ENCODE measurements around the gene ASNSD1. TPM values are rescaled to one million over a fixed set of nuclear protein-coding genes. Genes with fewer than 3 reads are reported as not detected.

The ASNSD1 gene
- total and polyA plus RNA-seq, 2 of the 8 experiments (the other 6 are each of a cell fraction or from before 2014, with no cell fraction given) = 14.1 to 44.8 TPM

DNA sequence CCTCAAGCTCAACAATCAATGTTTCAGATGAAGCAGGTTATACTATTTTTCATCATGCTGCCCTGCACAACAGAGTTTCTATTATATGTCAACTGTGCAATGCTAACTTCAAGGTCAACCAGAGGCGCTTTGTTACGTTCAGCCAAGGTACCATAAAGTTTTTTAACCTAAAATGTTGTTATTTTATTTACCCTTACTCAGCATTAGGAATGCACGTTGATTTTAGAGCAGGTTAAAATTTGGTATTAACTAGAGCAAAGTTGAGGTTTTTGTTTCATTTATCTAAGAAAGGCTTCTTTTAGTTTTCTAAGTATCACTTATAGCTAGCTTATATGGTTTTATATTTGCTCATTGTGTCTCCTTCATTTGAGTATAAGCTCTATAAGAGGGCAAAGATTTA, 35.0 kb downstream of the ASNSD1 start:
- Histone ChIP-seq H2BK15ac (ENCODE audit: low read length) (no peak overlapping the region), H3K27me3 (replicated peaks in 1 of 4; ENCODE audit: control insufficient read depth in 3 of 4, extremely low read depth in 1 of 4, insufficient read depth in 3 of 4, low read length in 3 of 4) (no peaks in the 10 kb centered on the region), H3K9ac (replicated peaks in 1 of 4; ENCODE audit: extremely low read depth in 1 of 4, low read depth in 3 of 4, low read length in 3 of 4) (no peak overlapping the region), H3K9me3 (ENCODE audit: insufficient read depth in 2 of 2, low read depth in 1 of 2, low read length in 1 of 2) (no peaks in the 10 kb centered on the region), H3K4ac (replicated peaks; ENCODE audit: insufficient read length, low read depth, low read length) (no peak overlapping the region), H3K23ac (ENCODE audit: insufficient read length) (no peak overlapping the region), H3K36me3 (ENCODE audit: control insufficient read depth in 2 of 4, insufficient read depth in 4 of 4, low read length in 3 of 4) (no peaks in the 10 kb centered on the region), H2AK5ac (ENCODE audit: low read depth, low read length) (no peak overlapping the region), H3K56ac (replicated peaks; ENCODE audit: insufficient read length, low read depth, low read length) (no peak overlapping the region), H2BK20ac (ENCODE audit: low read length) (no peak overlapping the region), H3K79me2 (ENCODE audit: control insufficient read depth in 1 of 2, insufficient read depth in 2 of 2, low read length in 2 of 2) (no peaks in the 10 kb centered on the region), H4K20me1 (replicated peaks in 1 of 2; ENCODE audit: control insufficient read depth in 1 of 2, insufficient read depth in 2 of 2, low read length in 2 of 2) (no peaks in the 10 kb centered on the region), H2BK120ac (replicated peaks; ENCODE audit: low read depth, low read length) (no peak overlapping the region), H3K4me2 (ENCODE audit: insufficient read depth in 1 of 2, low read depth in 2 of 2, low read length in 2 of 2) (no peak overlapping the region), H3K4me3 (ENCODE audit: extremely low read depth in 1 of 4, insufficient read depth in 2 of 4, low read depth in 3 of 4, low read length in 4 of 4) (no peak overlapping the region), H3K27ac (ENCODE audit: low read depth, low read length) (no peak overlapping the region), H3K4me1 (replicated peaks in 1 of 4; ENCODE audit: control insufficient read depth in 3 of 4, insufficient read depth in 4 of 4, low read length in 3 of 4) (no peaks in the 10 kb centered on the region), H4K91ac (replicated peaks; ENCODE audit: insufficient read length, low read length) (no peak overlapping the region), H2BK12ac (ENCODE audit: low read depth, low read length) (no peak overlapping the region), H4K8ac (ENCODE audit: extremely low read depth, insufficient read depth, low read length) (no peak overlapping the region), H2BK5ac (ENCODE audit: low read depth, low read length) (no peak overlapping the region), H4K5ac (ENCODE audit: insufficient read length, low read depth, low read length) (no peak overlapping the region), H3K18ac (ENCODE audit: extremely low read depth, low read length) (no peak overlapping the region), H3K14ac (ENCODE audit: insufficient read length) (no peak overlapping the region), H2AFZ (ENCODE audit: low read length) (no peak overlapping the region), H3K23me2 (ENCODE audit: low read depth, low read length) (no peaks in the 10 kb centered on the region), H3K79me1 (ENCODE audit: low read depth, low read length) (no peaks in the 10 kb centered on the region)
- FAIRE-seq (no peak), DNase-seq (ENCODE audit: low read depth in 1 of 2, low spot score in 2 of 2) (no peak)
- 88% methylated on average over 3 of the region's 3 CpGs; no CpG with 5 or more reads in 1 of the 2 experiments for WGBS, 2 experiments (ENCODE audit: extremely low coverage in 1 of 2, insufficient coverage in 1 of 2, insufficient read length in 1 of 2, insufficient replicate concordance in 2 of 2, low coverage in 1 of 2, low lambda C conversion rate in 2 of 2, missing lambda C conversion rate in 1 of 2)
- TF ChIP-seq SP1 (IDR thresholded peaks at IDR 0.05; ENCODE audit: low read depth, low read length) (no peak), KDM4A (IDR thresholded peaks at IDR 0.05; ENCODE audit: low read depth, low read length, severe bottlenecking) (no peak), CHD2 (IDR thresholded peaks at IDR 0.05; ENCODE audit: low read length) (no peak), MAFK (IDR thresholded peaks at IDR 0.05; ENCODE audit: low read depth, low read length) (no peak), SIX5 (IDR thresholded peaks at IDR 0.05; ENCODE audit: low read depth, low read length) (no peak), TBP (IDR thresholded peaks at IDR 0.05; ENCODE audit: low read depth, low read length) (no peak), EGR1 (IDR thresholded peaks at IDR 0.05; ENCODE audit: borderline replicate concordance, low read depth, low read length) (no peak), E2F6 (IDR thresholded peaks at IDR 0.05) (no peak), RNF2 (IDR thresholded peaks at IDR 0.05; ENCODE audit: borderline replicate concordance, low read depth, low read length, missing control alignments, poor library complexity, severe bottlenecking) (no peak), POLR2AphosphoS5 (IDR thresholded peaks at IDR 0.05; ENCODE audit: low read depth, low read length) (no peak), SP4 (IDR thresholded peaks at IDR 0.05; ENCODE audit: low read length) (no peak), SP2 (IDR thresholded peaks at IDR 0.05; ENCODE audit: low read length) (no peak), TAF1 (IDR thresholded peaks at IDR 0.05; ENCODE audit: low read depth, low read length) (no peak)
- ChIA-PET CTCF (ENCODE audit: partially characterized antibody) (interaction anchor here (0.5 to 5.5 kb wide), 14 partner anchors 9 to 375 kb away, joined by 3 to 56 read pairs (median 5); partner anchors contain the start of genes ANKAR and ASNSD1), POLR2A (ENCODE audit: partially characterized antibody) (interaction anchor here (0.9 kb wide), 1 partner anchor 70 kb away, joined by 3 read pairs; no protein-coding TSS in a partner anchor)
